ENCODE data around the gene FAR2. TPM values are rescaled to one million over a fixed set of nuclear protein-coding genes. Genes with fewer than 3 reads are reported as not detected.

FAR2 gene
- 18.7 and 25.9 TPM in 2 replicates for total RNA-seq (2014; rRNA removed; shearing (Covaris generic))
- 20.2 and 22.6 TPM in 2 replicates for polyA plus RNA-seq (2016; fragmentation: Nextera tagmentation; extraction: Ambion mirVana)
- long read RNA-seq, transcript FAR2-202 (12 exons, 3,616 nt) = major isoform, 8 of 13 reads
- long read RNA-seq, partial matches to known transcripts = 0 of 13 reads
- long read RNA-seq, other reads (novel, unspliced or antisense) = 5 of 13 reads

DNA sequence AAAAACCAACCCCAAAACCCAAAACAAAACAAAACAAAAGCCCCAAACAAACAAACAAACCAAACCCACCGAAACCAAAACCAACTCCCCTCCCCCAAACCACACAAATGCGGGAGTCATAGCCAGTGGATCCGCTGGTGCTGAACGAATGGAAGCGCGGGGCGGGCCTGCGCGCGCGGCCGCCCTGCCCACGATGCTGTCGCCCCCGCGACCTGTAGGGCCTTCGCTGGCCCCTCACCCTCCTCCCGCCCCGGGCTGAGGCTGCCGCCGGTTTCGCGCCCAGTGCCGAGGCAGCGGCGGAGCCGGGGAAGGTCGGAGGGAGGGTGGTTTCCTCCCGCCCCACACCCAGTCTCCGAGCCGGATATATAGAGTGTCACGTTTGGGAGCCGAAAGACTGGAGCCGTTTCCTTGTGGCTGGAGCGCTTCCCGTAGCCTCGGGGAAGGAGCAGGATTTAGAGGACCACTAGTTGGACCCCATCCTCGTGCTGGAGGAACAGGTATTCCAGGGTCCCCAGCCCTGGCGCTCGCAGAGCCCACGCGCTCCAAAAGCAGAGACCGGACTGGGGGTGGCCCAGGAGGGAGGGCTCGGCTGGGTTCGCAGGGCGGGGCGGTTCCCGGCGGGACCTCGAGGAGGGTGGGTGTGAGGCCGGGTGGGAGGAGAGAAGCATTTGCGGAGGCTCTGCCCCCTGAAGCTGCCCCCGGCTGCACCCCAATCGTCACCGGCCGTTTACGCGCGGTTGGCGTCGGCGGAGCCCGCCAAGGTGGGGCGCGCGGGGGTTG, at the start of gene FAR2:
FAR2 (plus strand) TSS at position 368 of the 780 bp plus-strand sequence. CDS start 121,172 bp downstream, outside the sequence.
- H3K36me3 Mint-ChIP-seq (ENCODE audit: low read depth) = peaks cover 20% of the 10 kb centered on the region
- Histone ChIP-seq H4K20me1 (replicated peaks; ENCODE audit: insufficient read depth) (no peaks in the 10 kb centered on the region), H3K4me3 (peak within 1 kb of the TSS; percentile 77), H2AFZ (peak within 1 kb of the TSS; percentile 94), H3K36me3 (ENCODE audit: insufficient read depth) (no peaks in the 10 kb centered on the region), H3K79me2 (replicated peaks; ENCODE audit: insufficient read depth) (peaks cover 12% of the 10 kb centered on the region), H3K4me1 (ENCODE audit: insufficient read depth) (peaks cover 44% of the 10 kb centered on the region), H3K9me2 (ENCODE audit: insufficient read depth) (0 out of 2 replicates have a peak, but pooled peaks cover 6% of the 10 kb centered on the region), H3K27ac (ENCODE audit: low read depth) (peak within 1 kb of the TSS; percentile 64), H3K27me3 (ENCODE audit: insufficient read depth) (peaks cover 8% of the 10 kb centered on the region; the same call in 1 of the 2 replicates), H3K4me2 (peak within 1 kb of the TSS; percentile 89), H3F3A (replicated peaks; ENCODE audit: low read depth) (no peaks in the 10 kb centered on the region)
- H3K9me3 Mint-ChIP-seq = peaks cover 14% of the 10 kb centered on the region
- peak within 1 kb of the TSS; percentile 87 for H3K4me3 Mint-ChIP-seq
- ATAC-seq (peak; percentile 75), DNase-seq (ENCODE audit: low spot score) (peak; percentile 75)
- H3K27me3 Mint-ChIP-seq (ENCODE audit: insufficient read depth, low read depth, poor library complexity) = peaks cover 15% of the 10 kb centered on the region
- TF ChIP-seq CREB1 (CRISPR knock-in tag; IDR thresholded peaks at IDR 0.05; ENCODE audit: low read depth) = peak; percentile 44; the same call in 1 of the 2 replicates
- TF ChIP-seq POLR2AphosphoS5 (IDR thresholded peaks at IDR 0.05; ENCODE audit: low read depth) = peak; percentile 51; the same call in 1 of the 2 replicates
- TF ChIP-seq STAT1 (IDR thresholded peaks at IDR 0.05; ENCODE audit: unreplicated experiment) = no peak
- peak within 1 kb of the TSS; percentile 85 for H3K27ac Mint-ChIP-seq
- H3K4me1 Mint-ChIP-seq = peaks cover 63% of the 10 kb centered on the region

DNA sequence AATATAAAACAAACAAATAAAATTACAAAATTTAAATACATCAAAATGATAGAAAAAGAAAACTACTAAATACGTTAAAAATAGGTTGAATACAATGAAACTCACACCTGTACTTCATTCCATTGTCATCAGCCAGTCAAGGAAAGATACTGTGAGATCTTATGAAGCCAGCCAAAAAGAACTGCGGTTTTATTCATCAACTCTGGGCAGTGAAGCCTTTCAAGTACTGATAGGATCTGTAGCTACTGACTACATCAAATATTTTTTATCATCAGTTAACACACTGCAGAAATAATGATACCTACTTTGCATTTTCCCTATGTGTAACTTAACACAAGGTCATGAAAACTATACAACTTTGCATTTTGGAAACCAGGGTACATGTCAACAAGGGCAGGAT, 46.3 kb upstream of the FAR2 start:
- H3K27me3 ChIP-seq (ENCODE audit: insufficient read depth) = no peaks in the 10 kb centered on the region
- Mint-ChIP-seq H3K4me3 (no peak overlapping the region), H3K4me1 (no peaks in the 10 kb centered on the region), H3K36me3 (ENCODE audit: low read depth) (peaks cover 7% of the 10 kb centered on the region; the same call in 2 of the 3 replicates), H3K9me3 (peaks cover 11% of the 10 kb centered on the region; the same call in 2 of the 3 replicates), H3K27me3 (ENCODE audit: insufficient read depth, low read depth, poor library complexity) (peaks cover 2% of the 10 kb centered on the region), H3K27ac (no peak overlapping the region)
- no peaks in the 10 kb centered on the region for H3F3A ChIP-seq (replicated peaks; ENCODE audit: low read depth)
- H3K4me2 ChIP-seq = no peak overlapping the region
- DNase-seq (ENCODE audit: low spot score) (no peak), ATAC-seq (no peak)
- no peak overlapping the region for H2AFZ ChIP-seq
- no peaks in the 10 kb centered on the region for H3K4me1 ChIP-seq (ENCODE audit: insufficient read depth)
- no peaks in the 10 kb centered on the region for H3K36me3 ChIP-seq (ENCODE audit: insufficient read depth)
- H3K4me3 ChIP-seq = no peak overlapping the region
- peaks cover 5% of the 10 kb centered on the region; the same call in 1 of the 2 replicates for H3K9me2 ChIP-seq (ENCODE audit: insufficient read depth)
- no peak overlapping the region for H3K27ac ChIP-seq (ENCODE audit: low read depth)
- no peaks in the 10 kb centered on the region for H3K79me2 ChIP-seq (replicated peaks; ENCODE audit: insufficient read depth)
- no peaks in the 10 kb centered on the region for H4K20me1 ChIP-seq (replicated peaks; ENCODE audit: insufficient read depth)
- TF ChIP-seq JUNB (IDR thresholded peaks at IDR 0.05; ENCODE audit: unreplicated experiment) (no peak), CREB1 (CRISPR knock-in tag; IDR thresholded peaks at IDR 0.05; ENCODE audit: low read depth) (no peak), EZH2phosphoT487 (IDR thresholded peaks at IDR 0.05; ENCODE audit: unreplicated experiment) (no peak), STAT1 (IDR thresholded peaks at IDR 0.05; ENCODE audit: unreplicated experiment) (no peak), NANOG (IDR thresholded peaks at IDR 0.05; ENCODE audit: borderline replicate concordance) (no peak), POLR2AphosphoS5 (IDR thresholded peaks at IDR 0.05; ENCODE audit: low read depth) (no peak), ZNF114 (CRISPR knock-in tag; IDR thresholded peaks at IDR 0.05) (no peak), ZNF331 (CRISPR knock-in tag; IDR thresholded peaks at IDR 0.05; ENCODE audit: low read depth) (no peak)
- TF ChIP-seq, protein P1, sequence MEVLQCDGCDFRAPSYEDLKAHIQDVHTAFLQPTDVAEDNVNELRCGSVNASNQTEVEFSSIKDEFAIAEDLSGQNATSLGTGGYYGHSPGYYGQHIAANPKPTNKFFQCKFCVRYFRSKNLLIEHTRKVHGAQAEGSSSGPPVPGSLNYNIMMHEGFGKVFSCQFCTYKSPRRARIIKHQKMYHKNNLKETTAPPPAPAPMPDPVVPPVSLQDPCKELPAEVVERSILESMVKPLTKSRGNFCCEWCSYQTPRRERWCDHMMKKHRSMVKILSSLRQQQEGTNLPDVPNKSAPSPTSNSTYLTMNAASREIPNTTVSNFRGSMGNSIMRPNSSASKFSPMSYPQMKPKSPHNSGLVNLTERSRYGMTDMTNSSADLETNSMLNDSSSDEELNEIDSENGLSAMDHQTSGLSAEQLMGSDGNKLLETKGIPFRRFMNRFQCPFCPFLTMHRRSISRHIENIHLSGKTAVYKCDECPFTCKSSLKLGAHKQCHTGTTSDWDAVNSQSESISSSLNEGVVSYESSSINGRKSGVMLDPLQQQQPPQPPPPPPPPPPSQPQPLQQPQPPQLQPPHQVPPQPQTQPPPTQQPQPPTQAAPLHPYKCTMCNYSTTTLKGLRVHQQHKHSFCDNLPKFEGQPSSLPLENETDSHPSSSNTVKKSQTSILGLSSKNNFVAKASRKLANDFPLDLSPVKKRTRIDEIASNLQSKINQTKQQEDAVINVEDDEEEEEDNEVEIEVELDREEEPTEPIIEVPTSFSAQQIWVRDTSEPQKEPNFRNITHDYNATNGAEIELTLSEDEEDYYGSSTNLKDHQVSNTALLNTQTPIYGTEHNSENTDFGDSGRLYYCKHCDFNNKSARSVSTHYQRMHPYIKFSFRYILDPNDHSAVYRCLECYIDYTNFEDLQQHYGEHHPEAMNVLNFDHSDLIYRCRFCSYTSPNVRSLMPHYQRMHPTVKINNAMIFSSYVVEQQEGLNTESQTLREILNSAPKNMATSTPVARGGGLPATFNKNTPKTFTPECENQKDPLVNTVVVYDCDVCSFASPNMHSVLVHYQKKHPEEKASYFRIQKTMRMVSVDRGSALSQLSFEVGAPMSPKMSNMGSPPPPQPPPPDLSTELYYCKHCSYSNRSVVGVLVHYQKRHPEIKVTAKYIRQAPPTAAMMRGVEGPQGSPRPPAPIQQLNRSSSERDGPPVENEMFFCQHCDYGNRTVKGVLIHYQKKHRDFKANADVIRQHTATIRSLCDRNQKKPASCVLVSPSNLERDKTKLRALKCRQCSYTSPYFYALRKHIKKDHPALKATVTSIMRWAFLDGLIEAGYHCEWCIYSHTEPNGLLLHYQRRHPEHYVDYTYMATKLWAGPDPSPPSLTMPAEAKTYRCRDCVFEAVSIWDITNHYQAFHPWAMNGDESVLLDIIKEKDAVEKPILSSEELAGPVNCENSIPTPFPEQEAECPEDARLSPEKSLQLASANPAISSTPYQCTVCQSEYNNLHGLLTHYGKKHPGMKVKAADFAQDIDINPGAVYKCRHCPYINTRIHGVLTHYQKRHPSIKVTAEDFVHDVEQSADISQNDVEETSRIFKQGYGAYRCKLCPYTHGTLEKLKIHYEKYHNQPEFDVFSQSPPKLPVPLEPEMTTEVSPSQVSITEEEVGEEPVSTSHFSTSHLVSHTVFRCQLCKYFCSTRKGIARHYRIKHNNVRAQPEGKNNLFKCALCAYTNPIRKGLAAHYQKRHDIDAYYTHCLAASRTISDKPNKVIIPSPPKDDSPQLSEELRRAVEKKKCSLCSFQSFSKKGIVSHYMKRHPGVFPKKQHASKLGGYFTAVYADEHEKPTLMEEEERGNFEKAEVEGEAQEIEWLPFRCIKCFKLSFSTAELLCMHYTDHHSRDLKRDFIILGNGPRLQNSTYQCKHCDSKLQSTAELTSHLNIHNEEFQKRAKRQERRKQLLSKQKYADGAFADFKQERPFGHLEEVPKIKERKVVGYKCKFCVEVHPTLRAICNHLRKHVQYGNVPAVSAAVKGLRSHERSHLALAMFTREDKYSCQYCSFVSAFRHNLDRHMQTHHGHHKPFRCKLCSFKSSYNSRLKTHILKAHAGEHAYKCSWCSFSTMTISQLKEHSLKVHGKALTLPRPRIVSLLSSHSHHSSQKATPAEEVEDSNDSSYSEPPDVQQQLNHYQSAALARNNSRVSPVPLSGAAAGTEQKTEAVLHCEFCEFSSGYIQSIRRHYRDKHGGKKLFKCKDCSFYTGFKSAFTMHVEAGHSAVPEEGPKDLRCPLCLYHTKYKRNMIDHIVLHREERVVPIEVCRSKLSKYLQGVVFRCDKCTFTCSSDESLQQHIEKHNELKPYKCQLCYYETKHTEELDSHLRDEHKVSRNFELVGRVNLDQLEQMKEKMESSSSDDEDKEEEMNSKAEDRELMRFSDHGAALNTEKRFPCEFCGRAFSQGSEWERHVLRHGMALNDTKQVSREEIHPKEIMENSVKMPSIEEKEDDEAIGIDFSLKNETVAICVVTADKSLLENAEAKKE (CRISPR knock-in tag; IDR thresholded peaks at IDR 0.05) = no peak
- TF ChIP-seq, protein P2, sequence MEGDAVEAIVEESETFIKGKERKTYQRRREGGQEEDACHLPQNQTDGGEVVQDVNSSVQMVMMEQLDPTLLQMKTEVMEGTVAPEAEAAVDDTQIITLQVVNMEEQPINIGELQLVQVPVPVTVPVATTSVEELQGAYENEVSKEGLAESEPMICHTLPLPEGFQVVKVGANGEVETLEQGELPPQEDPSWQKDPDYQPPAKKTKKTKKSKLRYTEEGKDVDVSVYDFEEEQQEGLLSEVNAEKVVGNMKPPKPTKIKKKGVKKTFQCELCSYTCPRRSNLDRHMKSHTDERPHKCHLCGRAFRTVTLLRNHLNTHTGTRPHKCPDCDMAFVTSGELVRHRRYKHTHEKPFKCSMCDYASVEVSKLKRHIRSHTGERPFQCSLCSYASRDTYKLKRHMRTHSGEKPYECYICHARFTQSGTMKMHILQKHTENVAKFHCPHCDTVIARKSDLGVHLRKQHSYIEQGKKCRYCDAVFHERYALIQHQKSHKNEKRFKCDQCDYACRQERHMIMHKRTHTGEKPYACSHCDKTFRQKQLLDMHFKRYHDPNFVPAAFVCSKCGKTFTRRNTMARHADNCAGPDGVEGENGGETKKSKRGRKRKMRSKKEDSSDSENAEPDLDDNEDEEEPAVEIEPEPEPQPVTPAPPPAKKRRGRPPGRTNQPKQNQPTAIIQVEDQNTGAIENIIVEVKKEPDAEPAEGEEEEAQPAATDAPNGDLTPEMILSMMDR (conservative IDR thresholded peaks at IDR 0.05; ENCODE audit: low read depth in 2 of 2) = no peak

All from GM23338 (cell line).